Measurements from ENCODE around the gene TRPV2. TPM values are rescaled to one million over a fixed set of nuclear protein-coding genes. Genes with fewer than 3 reads are reported as not detected.

The TRPV2 gene
- total RNA-seq, 2 donors from 2014 or later: 29.1 to 42.0 TPM

DNA sequence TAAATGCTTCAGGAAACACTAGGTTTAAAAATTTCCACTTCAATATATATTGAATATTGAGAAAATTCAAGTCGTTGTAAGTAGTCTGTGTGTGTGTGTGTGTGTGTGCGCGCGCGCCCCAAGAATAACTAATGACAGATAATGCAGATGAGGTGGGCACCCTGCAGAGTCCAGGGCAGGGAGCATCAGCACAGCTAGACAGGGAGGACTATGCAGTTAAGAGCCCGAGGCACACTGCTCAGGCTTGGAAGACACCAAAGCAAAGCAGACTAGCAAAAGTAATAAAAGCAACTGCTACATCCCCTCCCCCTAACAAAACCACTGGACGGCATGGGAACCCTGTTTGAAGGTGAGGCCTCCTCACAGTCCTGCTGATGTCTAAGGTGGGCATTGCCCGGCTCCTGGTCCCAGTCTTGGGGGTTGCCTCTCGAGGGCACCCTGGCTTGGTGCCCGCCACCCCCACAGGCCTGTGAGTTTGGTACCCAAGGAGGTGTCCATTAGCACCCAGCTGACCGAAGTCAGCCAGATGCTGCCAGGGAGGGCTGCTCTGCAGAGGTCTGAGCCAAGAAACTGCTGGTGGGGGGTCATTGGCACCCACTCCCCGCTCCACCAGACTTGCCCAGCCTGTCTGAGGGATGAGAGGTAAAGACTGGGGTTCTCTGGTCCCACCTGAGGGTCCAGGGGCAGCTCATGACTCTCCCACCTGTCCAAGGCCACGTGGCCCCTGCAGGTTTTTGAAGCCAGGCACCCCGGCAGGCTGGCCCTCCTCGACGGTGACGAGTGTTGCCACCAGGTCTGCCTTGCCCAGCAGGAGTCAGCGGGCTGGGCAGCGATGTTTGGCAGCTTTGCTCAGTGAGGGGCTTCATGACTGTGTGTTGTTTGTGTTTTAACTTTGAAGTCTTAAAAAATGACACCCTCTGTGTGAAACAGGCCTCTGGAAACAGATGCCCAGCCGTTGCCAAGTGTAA is 58.0 kb downstream of the TRPV2 start:
- Mint-ChIP-seq H3K36me3 (no peaks in the 10 kb centered on the region), H3K27ac (no peak overlapping the region), H3K9me3 (no peaks in the 10 kb centered on the region)
- no peak for DNase-seq (ENCODE audit: low spot score in 2 of 2)
- no peak for ATAC-seq

- DNase-seq (ENCODE audit: low spot score in 2 of 2): no peak
- H3K27ac Mint-ChIP-seq: peak overlapping the region in 1 of 2 donors; percentile 58
- H3K9me3 Mint-ChIP-seq: no peaks in the 10 kb centered on the region
- no peak for ATAC-seq
- H3K36me3 Mint-ChIP-seq: no peaks in the 10 kb centered on the region
Measured at GRCh38 chr17:16474012-16474725, 58.8 kb downstream of the TRPV2 start.

DNA sequence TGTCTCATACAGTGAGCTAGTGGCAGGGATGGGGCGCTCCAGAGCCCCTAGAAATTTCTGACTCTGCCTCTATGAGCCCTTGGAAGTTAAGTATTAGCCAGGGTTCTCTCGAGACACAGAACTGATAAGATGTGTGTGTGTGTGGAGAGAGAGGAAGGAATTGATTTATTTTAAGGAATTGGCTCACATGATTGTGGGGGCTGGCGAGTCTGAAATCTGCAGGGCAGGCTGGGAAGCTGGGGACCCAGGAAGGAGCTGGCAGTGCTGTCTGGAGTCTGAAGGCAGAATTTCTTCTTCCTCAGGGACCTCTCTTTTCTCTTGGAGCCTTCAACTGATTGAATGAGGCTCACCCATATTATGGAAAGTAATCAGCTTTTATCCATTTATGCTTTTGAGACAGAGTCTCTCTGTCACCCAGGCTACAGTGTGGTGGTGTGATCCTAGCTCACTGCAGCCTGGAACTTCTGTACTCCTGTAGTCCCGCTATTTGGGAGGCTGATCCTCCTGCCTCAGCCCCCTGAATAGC is 59.9 kb downstream of the TRPV2 start:
- ATAC-seq (no peak), DNase-seq (ENCODE audit: low spot score in 2 of 2) (no peak)
- no peaks in the 10 kb centered on the region for H3K9me3 Mint-ChIP-seq
- no peak overlapping the region for H3K27ac Mint-ChIP-seq
- H3K36me3 Mint-ChIP-seq: no peaks in the 10 kb centered on the region

DNA sequence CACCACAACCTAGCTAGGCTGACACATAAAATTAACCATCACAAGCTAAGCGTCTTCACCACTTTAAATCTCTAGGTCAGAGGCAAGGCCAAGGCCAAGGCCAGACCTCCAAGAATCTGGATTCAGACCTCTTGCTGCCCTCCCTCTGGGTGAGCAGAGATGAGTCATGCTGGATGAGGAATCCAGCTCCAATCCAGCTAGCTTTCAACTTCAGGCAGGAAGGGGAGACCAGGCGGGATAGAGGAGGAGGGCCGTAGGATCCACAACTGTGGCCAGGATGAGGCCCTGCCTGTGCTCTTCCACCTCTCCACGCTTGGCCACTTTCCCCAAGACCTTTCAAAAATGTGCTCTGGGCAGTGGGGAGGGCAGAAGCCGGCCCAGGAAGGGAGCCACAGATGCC is 61.9 kb downstream of the TRPV2 start:
- no peaks in the 10 kb centered on the region for H3K9me3 Mint-ChIP-seq
- DNase-seq (ENCODE audit: low spot score in 2 of 2) (no peak), ATAC-seq (no peak)
- no peaks in the 10 kb centered on the region for H3K36me3 Mint-ChIP-seq
- no peak overlapping the region for H3K27ac Mint-ChIP-seq

DNA sequence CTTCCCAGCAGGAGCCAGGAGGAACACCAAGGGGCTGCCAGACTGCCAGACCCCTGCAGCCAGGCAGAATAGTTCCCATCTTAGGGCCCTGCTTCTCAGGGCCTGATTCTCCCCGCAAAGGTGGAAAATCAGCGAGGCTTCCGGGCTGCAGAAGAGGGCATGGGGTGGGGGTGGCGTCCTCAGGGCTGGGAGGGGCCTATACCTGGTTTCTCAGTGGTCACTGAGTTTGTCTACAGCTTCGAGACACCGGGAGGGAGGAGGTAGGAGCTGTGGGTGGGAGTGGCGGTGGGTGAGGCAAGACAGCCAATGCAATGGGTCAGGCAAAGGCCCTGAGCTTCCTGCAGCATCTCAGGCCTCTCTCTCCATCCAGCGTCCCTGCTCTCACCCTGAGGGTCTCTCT is 62.3 kb downstream of the TRPV2 start:
- ATAC-seq (no peak), DNase-seq (ENCODE audit: low spot score in 2 of 2) (no peak)
- Mint-ChIP-seq H3K27ac (no peak overlapping the region), H3K9me3 (no peaks in the 10 kb centered on the region), H3K36me3 (no peaks in the 10 kb centered on the region)

- Mint-ChIP-seq H3K27ac (no peak overlapping the region), H3K36me3 (no peaks in the 10 kb centered on the region), H3K9me3 (no peaks in the 10 kb centered on the region)
- ATAC-seq (no peak), DNase-seq (ENCODE audit: low spot score in 2 of 2) (no peak)
Measured at GRCh38 chr17:16478649-16479048, 63.3 kb downstream of the TRPV2 start.

DNA sequence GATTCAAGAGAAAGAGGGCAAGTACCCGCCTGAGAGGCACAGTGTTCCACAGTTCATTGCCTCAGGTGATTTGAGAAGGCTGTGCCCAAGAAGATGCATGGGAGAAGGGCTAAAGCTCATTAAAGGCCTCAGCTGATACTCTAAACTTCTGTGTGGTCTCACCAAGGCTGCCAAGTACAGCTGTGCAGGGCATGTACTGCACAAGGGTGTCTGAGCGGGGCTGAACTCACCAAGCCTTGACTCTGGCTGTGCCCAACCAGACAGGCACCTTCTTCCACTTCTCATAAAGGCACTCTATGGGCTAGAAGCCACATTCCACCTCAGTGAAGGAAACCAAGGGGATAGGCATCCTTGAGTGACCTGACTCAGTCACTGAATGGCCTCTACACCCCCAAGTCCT is 63.9 kb downstream of the TRPV2 start:
- H3K36me3 Mint-ChIP-seq: no peaks in the 10 kb centered on the region
- H3K9me3 Mint-ChIP-seq: no peaks in the 10 kb centered on the region
- ATAC-seq (no peak), DNase-seq (ENCODE audit: low spot score in 2 of 2) (no peak)
- no peak overlapping the region for H3K27ac Mint-ChIP-seq

GRCh38 chr17:16480995-16481394 is 65.6 kb downstream of the TRPV2 start:
- Mint-ChIP-seq H3K27ac (no peak overlapping the region), H3K9me3 (no peaks in the 10 kb centered on the region), H3K36me3 (no peaks in the 10 kb centered on the region)
- no peak for DNase-seq (ENCODE audit: low spot score in 2 of 2)
- no peak for ATAC-seq

- ATAC-seq (no peak), DNase-seq (ENCODE audit: low spot score in 2 of 2) (no peak)
- H3K9me3 Mint-ChIP-seq: no peaks in the 10 kb centered on the region
- no peak overlapping the region for H3K27ac Mint-ChIP-seq
- no peaks in the 10 kb centered on the region for H3K36me3 Mint-ChIP-seq
Measured at GRCh38 chr17:16482253-16482652, 66.9 kb downstream of the TRPV2 start.

GRCh38 chr17:16483021-16483645 is 67.8 kb downstream of the TRPV2 start:
- Mint-ChIP-seq H3K27ac (no peak overlapping the region), H3K36me3 (no peaks in the 10 kb centered on the region), H3K9me3 (no peaks in the 10 kb centered on the region)
- DNase-seq (ENCODE audit: low spot score in 2 of 2) (no peak), ATAC-seq (no peak)

DNA sequence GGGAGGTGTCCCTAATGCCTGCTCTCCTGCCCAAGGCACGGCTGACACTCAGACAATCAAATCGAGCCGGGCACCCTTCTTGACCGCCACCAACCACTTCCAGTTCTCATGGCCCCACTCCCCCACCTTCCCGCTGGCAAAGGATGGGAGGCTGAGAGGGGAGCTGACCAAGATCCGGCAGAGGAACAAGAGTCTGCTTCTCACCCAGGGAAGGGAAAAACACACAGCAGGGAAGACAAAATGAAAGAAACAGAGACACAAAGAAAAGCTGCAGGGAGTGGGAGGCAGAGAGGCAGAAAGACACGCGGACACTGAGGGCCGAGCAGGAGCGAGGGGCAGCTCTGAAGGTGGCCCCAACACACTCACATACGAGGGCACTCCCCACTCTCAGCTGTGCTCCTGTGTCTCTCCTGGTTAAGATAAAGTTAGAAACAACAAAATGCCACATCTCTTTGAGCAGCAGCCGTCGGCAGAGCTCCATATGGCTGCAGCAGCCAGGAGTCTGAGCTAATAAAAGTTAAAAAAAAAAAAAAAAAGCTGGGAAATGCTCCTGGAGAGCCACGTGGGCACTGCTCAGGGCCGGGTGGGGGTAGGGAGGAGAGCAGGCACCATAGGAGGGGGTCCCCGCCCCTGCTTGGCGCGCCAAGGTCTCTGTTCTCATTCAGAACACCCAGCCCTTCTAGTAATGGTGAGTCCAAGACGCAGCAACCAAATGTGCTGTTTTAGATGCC is 69.2 kb downstream of the TRPV2 start:
- DNase-seq (ENCODE audit: low spot score in 2 of 2): no peak
- no peaks in the 10 kb centered on the region for H3K36me3 Mint-ChIP-seq
- H3K9me3 Mint-ChIP-seq: no peaks in the 10 kb centered on the region
- no peak for ATAC-seq
- H3K27ac Mint-ChIP-seq: no peak overlapping the region

Other genes starting within 250 kb of the TRPV2 start
- gene NCOR1, start 200.0 kb upstream of the TRPV2 start, total RNA-seq: 100 to 1,000 TPM; 143 to 153 TPM
- 10 to 100 TPM; 39.2 to 40.2 TPM for gene PIGL, start 198.4 kb upstream of the TRPV2 start, total RNA-seq
- 100 to 1,000 TPM in 1 of 2 donors, 10 to 100 TPM in 1; 78.7 to 115 TPM for gene CENPV, start 62.1 kb upstream of the TRPV2 start, total RNA-seq
- gene UBB, start 34.5 kb upstream of the TRPV2 start, total RNA-seq: 1,000 to 10,000 TPM; 1,283 to 1,379 TPM
- 1 to 10 TPM in 1 of 2 donors, under 1 TPM in 1; 0.41 to 1.4 TPM for gene LRRC75A, start 76.6 kb downstream of the TRPV2 start, total RNA-seq
- 1 to 10 TPM; 4.1 to 5.0 TPM for gene ZNF287, start 153.6 kb downstream of the TRPV2 start, total RNA-seq
- gene ZNF624, start 238.3 kb downstream of the TRPV2 start, total RNA-seq: 1 to 10 TPM; 3.7 to 7.2 TPM

Data from activated naive CD4-positive, alpha-beta T cell treated with anti-CD3 and anti-CD28 coated beads, Interleukin-2, amount 50 U/mL, for 72 hours (primary cell).